ENCODE data around the gene SLIT3. TPM values are rescaled to one million over a fixed set of nuclear protein-coding genes. Genes with fewer than 3 reads are reported as not detected.

SLIT3 gene
- total RNA-seq, 1 donor from 2014 or later = 3.5 TPM

GRCh38 chr5:168948746-168949145 lies 352.2 kb downstream of the SLIT3 start:
- ATAC-seq = peak; percentile 48

DNA sequence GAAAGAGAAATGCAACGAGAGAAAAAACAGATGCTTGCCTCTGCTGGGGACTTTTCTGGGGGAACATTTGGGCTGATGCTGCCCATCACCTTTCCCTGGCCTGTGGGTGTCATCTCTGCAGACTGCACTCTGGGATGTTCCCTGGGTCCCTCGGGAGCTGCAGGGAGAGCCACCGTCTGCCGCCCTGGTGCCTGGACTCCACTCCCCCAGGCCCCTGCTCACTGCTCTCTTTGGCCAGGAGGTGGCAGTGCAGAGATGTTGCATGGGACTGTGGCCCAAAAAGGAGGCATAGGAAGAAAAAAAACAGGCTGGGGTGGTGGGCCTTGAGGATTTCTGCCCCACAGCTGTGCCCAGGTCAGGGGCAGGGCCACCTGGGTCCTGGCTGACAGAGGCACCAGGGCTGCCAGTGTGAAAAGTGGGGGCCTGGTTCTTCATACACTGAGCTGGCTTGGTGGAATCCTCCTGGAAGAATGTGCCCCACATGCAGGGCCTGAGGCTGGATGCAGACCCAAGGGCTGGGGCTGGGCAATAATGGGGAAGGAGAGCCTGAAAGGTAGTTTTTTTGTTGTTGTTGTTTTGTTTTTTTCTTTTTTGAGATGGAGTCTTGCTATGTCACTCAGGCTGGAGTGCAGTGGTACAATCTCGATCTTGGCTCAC lies 353.6 kb downstream of the SLIT3 start:
- peak; percentile 68 for ATAC-seq

DNA sequence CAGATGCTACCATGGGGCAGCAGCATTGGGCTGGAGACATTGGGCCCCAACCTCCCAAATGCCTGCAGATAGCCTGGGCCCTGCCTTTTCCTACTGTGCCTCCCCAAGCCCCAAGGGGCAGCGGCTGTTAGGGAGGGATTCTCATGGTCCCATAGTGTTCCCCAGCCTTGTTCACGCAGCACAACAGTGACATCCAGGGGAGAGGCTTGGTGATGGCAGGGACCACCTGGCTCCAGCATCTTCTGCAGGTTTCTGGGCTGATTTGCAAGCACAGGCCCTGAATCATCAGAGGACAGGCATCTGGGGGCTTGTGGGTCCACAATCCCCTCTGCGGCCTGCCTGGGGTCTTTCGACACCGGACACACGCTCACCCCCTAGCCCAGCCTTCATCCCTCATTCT lies 354.6 kb downstream of the SLIT3 start:
- ATAC-seq = no peak

DNA sequence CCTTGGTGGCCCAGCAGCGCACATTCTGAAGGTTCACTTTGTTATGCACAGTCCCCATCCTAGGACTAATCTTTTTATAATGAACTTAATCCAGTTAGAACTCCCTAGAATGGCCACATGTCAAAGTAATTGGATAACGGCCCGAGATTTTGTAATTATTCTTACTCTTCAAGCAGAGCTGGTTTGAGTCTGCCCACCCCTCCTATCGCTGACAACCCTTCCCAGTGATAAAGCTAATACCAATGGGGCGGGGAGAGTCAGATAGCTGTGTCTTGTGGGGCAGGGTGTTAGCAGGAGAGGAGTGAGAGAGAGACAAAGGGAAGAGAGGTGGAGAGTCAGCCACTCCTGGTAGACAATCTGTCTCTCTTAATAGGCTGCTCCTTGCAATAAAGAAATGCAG lies 356.9 kb downstream of the SLIT3 start:
- no peak for ATAC-seq

DNA sequence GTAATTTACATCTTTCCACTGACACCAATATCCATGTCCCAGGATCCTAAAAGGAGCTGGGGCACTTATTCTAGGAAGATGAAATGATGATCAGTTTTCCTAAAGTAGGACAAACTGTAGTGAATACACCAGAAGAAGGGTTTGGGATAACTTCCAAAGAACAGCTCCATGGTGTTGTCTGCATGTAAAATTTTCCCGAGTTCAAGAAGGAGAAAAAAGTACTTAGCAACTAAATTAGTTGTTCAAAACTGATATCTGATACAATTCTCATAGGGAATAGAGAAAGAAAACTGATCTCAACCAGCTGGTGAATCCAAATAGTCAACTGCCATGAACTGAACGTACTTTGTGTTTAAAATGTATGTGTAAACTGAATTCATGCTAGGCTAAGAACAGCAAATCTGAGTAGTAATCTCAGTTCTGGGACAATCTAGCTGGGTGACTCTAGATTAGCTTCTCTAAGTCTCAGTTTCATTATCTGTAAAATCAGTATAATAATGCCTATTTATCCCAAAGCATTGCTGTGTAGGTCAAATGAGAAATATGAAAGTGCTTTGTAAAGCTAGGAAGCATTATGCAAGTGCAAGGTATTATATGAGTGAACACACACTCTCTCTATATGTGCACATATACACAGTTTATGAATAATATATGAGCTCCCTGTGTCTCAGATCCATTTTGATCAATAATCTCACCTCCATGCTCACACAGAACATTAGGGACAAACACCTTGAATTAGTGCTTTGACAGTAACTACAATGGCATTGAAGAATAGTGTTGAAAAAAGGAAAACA lies 357.7 kb downstream of the SLIT3 start:
- ATAC-seq = no peak

GRCh38 chr5:168941901-168942300 lies 359.0 kb downstream of the SLIT3 start:
- ATAC-seq = no peak

- no peak for ATAC-seq
Observed at GRCh38 chr5:168940712-168941111, 360.2 kb downstream of the SLIT3 start.

DNA sequence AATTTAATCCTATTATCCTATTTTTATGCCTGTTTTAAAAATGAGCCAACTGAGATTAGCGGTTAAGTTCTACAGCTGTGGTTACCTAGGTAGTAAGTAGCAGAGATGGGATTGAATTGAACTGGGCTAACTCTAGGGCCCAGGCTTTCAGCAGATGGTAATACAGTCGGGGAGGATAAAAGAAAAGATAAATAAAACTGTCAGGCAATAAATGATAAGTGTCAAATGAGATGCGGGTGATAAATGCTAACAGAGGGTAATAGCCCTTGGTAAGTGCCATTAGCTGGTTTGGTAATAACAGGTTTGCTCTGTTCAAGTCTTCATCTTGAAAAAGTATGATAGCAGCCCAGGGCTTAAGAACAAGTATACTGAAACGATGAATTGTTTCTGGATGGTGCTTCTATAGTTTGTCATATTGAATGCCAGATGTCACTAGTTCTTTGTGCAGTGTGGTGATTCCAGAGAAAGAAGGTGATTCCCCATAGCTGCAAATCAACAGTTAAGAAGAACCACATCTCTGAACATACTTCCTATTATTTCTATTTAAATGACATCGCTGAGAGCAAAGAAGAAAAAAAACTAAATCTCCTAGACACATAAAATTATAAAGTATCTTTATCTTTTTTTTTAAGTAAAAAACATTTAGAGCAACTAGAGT lies 360.9 kb downstream of the SLIT3 start:
- no peak for ATAC-seq

- ATAC-seq = no peak
Observed at GRCh38 chr5:168939156-168939800, 361.7 kb downstream of the SLIT3 start.

DNA sequence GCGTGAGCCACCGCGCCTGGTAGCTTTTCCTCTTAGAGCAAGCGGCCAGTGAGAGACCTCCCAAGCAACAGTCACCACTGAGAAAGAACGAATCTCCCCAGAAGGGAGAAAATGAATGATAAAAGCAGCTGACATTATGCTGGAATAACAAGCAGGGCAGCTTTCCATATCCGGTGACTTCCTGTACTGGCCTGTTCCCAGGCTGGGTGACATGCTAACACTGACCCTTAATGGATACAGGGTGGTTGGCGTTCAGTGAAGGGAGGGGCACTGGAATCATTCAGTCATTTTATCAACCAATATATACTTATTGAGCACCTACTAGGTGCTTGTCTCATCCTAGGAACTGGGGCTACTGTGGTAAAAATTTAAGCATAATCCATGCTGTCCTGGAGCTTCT lies 364.4 kb downstream of the SLIT3 start:
- ATAC-seq = no peak

- no peak for ATAC-seq
Observed at GRCh38 chr5:168935183-168935582, 365.8 kb downstream of the SLIT3 start.

DNA sequence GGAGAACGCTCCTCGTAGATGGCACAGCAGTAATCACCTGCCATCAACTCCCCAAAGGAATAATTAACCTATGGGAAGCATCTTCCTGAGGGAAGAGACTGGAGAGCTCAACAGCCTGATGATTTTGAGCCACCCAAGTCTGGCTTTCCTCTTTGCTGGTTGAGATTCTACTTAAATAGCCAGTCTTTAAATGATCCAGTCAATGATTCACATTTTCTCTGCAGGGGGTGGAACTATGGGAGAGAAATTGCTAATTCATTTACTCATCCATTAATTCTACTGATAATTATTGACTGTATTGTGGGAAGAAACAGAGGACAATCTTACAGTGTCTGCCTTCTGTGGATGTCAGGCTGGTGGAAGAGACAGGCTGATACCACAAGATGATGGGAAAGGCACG lies 366.8 kb downstream of the SLIT3 start:
- ATAC-seq = no peak

- ATAC-seq = peak; percentile 38
Observed at GRCh38 chr5:168932400-168933189, 368.3 kb downstream of the SLIT3 start.

GRCh38 chr5:168931638-168932345 lies 369.1 kb downstream of the SLIT3 start:
- peak; percentile 95 for ATAC-seq

GRCh38 chr5:168929656-168930055 lies 371.3 kb downstream of the SLIT3 start:
- ATAC-seq = no peak

- no peak for ATAC-seq
Observed at GRCh38 chr5:168925160-168925559, 375.8 kb downstream of the SLIT3 start.

DNA sequence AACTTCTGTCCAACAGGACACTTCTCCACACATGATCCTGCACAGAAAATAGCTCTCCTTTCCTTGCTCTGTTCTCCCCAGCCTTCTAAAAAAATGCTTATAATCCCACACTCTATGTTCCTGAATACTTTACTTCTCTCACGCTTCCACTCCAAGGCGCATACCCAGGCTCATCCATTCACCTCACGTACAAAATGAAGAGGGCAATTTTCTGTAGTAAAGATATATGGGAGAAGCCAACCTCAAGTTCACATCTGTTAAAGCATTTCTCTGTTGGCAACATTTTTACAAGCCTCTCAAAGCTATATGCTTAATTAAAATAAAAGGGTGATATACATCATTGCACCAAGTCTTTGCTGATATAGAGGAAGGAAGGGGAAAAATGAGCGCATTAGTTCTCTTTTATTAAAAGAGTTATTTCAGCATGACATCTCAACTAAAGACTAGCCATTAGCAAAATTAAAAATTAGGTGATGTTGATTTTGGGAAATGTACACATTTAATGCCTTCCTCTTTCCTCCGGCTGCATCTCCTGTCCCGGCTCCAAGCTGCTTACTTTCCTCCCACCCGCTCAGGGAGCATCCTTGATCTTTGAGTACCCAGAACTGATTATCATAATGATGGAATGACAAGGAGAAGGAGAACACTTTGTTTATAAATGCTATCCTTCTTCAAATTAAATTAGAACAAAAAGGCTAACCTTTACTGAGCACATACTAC lies 379.6 kb downstream of the SLIT3 start:
- no peak for ATAC-seq

DNA sequence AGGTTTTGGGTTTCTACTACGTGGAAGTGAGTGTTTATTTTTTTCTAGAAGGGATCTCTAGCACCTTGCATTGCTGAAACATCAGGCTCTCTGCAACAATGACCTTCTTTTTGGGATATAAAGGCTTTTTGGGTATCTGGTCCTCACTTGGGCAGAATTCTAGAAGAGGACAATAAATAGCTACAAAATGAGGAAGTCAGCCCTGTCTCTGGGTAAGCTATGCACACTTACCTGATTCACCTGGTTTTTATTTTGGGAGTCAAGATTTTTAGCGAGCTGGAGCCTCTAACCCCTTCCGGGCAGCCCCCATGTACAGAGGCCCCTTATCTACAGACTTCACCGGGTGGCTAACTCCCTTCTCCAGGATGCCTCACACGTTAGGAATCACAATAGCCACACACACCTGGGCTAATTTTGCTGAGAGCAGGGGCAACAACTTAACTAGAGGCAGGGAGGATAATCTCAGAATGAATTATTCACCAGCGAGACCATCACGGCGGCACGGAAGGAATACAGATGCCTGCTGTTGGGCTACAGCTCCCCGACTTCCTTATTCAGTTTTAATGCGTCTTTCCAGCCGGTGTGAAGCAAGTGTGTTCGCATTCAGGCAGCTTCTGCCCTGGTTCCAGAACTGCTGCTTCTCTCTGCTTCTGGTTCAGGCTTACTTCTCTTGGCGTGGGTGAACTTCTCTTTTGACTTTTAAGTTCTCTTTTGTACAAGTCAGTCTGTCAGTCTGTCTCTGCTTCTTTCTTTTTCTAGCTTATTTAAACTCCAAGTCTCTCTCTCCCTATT lies 380.7 kb downstream of the SLIT3 start:
- ATAC-seq = no peak

GRCh38 chr5:168917947-168918600 lies 382.9 kb downstream of the SLIT3 start:
- ATAC-seq = no peak

DNA sequence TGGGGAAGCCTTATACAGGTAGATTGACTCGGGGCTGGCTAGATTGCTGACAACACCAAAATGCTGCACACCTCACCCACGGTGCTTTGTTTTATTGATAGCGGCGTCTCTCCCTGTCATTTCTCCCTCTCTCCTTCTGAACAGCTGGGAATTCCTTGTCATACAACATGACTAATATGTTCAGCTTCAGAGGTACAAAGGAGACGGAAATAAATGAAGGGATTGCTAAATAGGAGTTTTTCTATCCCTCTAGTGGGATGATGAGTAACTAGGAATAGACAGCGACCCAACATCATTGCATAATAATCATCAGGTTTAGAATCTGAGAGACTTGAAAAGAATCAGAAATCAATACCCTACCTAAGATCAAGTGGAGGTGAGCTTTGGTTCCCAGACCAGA lies 384.1 kb downstream of the SLIT3 start:
- ATAC-seq = peak; percentile 48
